HG02798 (cell line): Measurements from ENCODE around the gene KANK3.
A peak's percentile ranks its signal among the peaks of the same experiment; 100 is the strongest.
"Not testable (repeated sequence)": the region's sequence is repeated elsewhere in the genome, so short reads cannot be mapped to it uniquely, and the experiment has no call there.

ENCODE experiments used
- ATAC-seq: cut with Tn5 transposase; IDR thresholded peaks from one replicate; pipeline ENCODE4 v1.9.1; 2021; ENCODE audit warnings: mild to moderate bottlenecking; ENCODE audit not compliant: unreplicated experiment, poor library complexity

KANK3 gene

GRCh38 chr19:8321067-8321985 is 21.7 kb downstream of the KANK3 start, which contains the start of the genes NDUFA7 and RPS28:
Gene NDUFA7 (minus strand): TSS chr19:8321375. CDS start chr19:8321358, 17 bp downstream.
Gene RPS28 (plus strand): TSS chr19:8321496. CDS start chr19:8321531, 35 bp downstream.
- peak; percentile 94 for ATAC-seq

DNA sequence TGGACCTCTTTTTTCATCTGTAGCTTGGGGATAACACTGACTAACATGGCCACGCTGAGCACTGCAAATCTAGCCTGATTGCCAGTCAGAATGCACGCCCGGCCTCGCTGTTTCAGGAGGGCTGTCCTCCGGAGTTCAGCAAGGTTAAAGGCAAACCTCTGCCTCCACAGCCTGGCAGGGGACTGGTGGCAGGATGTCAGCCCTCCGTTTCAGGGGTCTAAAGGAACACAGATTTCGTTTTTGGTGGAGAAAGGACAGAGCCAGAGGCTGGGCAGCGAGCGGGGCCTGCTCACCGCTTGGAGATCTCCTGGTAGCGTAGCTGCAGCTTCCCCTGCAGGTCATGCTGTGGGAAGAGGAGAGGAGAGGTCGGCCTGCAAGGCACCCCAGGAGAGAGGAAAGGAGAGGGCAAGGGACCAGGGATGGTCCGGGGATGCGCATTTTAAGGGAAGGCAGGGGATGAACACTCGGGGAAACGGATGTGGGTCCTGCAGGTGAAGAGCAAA is 22.4 kb downstream of the KANK3 start:
- peak; percentile 4 for ATAC-seq

GRCh38 chr19:8319807-8320520 is 23.1 kb downstream of the KANK3 start:
- no peak for ATAC-seq

GRCh38 chr19:8318835-8319234 is 24.2 kb downstream of the KANK3 start:
- ATAC-seq = not testable (repeated sequence)

DNA sequence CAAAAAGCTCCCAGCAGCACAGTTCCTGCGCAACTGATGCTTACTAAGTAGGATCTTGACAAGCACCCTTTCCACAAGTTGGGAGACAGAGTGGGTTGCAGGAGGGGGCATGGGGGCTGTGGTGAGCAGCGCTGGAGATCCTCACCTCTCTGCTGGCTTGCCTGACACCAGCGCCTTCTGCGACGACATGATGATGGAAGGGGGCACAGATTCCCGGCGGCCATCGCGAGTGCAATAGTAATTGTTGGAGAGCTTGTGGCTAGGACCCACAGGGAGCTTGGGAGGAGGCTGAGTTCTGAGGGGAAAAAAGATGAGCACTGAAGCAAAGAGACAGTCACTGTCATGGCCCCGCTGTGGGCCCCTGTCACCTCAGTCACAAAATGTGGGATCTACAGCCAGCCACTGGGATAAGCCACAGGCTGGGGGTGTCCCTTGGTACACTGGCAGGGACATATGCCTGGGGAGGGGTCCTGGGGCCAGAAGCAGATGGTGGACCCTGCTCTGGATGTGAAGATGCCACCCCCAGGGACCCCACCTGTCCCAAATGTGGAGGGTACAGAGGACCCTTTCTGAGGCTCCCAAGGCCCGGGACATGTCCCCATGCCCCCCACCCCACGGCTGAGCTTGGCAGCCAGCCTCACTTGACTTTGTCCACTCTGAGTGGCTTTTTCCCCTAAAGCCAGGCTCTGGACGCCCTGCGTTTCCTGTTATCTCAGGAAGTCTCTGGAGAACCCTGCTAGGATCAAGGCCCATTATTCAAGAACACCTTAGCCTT is 26.5 kb downstream of the KANK3 start:
- ATAC-seq = no peak

DNA sequence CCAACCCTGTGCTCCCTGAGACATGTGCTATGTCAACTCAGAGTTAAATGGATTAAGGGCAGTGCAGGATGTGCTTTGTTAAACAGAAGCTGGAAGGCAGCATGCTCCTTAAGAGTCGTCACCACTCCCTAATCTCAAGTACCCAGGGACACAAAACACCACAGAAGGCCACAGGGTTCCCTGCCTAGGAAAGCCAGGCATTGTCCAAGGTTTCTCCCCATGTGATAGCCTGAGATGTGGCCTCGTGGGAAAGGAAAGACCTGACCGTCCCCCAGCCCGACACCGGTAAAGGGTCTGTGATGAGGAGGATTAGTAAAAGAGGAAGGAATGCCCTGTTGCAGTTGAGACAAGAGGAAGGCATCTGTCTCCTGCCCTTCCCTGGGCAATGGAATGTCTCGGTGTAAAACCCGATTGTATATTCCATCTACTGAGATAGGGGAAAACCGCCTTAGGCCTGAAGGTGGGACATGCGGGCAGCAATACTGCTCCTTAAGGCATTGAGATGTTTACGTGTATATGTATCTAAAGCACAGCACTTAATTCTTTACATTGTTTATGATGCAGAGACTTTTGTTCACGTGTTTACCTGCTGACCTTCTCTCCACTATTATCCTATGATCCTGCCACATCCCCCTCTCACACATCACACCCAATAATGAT is 28.0 kb downstream of the KANK3 start:
- ATAC-seq = not testable (repeated sequence)

DNA sequence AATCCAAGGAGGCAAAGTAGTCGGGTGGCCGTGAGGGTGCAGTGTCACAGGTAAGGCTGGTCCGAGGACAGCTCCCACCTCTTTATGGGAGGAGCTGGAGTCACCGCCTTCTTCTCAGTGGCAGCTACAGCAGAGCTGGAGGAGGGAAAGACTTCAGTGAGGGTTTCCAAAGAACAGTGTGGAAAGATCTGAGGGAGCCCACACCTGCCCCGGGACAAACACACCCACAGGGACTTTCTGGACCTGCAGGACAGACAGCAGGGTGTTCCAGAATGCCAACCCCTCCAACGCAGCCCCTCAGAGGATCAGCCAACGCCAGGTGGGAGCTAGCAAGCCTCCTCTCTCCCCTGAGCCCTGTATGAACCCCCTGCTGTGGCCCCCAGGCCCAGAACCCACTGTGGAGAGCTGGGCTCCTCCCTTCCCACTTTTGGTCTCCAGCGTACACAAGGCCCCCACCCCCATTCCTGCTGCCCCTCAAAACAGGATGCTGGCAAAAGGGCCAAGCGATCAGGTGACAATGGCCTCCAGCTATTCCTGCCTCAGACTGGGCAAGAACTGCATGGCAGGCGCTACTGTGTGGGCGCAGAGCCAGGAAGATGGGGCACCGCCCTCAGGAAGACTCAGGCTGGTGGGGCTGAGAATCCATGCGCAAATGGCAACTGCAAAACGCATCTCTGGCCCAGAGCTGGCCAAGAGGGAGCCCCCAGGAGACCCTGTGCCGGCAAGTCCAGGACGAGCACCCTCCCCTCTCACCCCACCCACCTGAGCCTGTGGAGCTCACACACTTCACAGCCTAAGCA is 31.4 kb downstream of the KANK3 start:
- ATAC-seq = no peak

GRCh38 chr19:8310342-8311055 is 32.6 kb downstream of the KANK3 start:
- ATAC-seq = no peak

- ATAC-seq = no peak
These were observed 34.2 kb downstream of the KANK3 start for GRCh38 chr19:8308891-8309291.

DNA sequence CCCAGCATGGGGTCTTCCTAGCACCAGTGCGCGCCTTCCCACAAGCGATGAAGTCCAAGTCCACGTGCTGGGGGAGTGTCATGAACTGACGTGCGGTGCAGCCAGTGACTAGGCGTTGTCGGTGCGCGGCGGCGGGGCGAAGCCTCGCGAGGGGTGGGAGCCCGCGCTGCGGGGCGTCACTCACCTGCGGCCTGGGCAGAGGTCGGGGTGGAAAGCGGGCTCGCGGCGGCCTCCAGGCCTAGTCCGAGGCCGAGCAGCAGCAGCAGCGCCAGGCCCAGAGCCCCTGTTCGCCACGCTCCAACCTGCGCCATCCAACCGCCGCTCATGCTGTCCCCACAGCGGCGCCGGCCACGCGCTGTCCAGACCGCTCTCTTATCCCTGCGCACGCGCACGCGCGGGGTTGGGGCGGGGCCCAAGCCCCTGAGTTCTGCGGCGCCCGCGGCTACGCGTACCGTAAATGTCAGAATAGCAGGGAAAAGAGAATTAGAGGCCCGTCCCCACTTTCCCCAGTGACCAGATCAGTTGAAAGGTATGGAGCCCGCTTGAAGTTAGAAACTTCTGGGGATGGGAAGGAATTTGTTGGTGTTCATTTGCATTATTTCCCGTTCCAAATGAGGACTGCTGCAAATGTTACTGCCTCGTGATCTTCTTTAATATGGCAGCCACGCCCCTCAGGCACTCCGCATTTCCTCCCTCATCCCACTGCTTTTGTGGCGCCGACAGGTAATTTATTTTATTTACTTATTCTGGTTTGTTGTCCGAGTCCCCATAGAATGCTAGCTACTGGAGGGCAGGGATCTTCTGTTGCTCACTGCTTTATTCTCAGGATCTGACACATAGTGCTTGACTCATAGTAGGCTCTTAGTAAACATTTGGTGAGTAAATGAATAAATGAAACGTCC is 34.8 kb downstream of the KANK3 start, which contains the start of gene CD320:
Gene CD320 (minus strand): TSS at position 394 of the 902 bp plus-strand sequence. CDS start 68 bp downstream, at position 326.
- ATAC-seq = peak; percentile 91

- ATAC-seq = no peak
These were observed 35.6 kb downstream of the KANK3 start for GRCh38 chr19:8307400-8307964.

DNA sequence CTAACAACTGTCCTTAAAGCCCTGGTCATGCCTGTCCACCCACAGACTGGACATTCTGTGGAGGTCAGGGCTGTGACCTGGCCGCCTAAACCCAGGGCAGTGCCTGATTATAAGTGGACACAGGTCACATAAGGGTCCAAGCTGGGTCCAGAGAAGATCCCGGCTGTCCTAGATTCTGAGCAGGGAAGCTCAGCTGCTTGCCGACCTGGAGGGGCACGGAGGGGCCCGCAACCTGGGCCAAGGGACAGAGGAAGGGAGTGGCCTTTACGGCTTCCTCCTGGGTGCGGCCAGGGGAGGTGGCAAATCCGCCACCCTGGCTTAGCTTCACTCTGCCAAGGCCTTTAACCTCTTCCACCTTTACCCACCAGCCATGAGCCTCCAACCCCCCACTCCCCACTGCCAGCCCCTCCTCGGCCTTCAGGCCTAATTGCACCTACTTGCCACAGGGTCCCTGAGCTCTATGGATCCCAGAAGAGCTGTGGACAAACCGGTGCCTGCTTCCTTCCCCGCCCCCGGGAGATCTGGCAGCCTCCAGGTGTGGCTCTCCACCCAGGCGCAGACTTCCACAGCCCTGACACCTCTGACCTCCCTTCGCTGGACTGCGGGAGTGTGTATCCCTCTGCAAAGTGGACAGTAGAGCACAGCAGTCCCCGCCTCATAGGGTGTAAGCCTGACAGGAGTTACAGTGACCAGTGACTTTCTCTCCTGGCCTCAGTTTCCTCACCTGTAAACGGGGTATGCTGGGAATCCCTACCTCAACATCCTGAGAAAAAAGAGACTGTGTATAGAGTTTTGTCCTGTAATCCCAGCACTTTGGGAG is 36.6 kb downstream of the KANK3 start:
- ATAC-seq = no peak

GRCh38 chr19:8305798-8306197 is 37.3 kb downstream of the KANK3 start:
- no peak for ATAC-seq

GRCh38 chr19:8304841-8305621 is 38.0 kb downstream of the KANK3 start:
- no peak for ATAC-seq

- ATAC-seq = no peak
These were observed 40.3 kb downstream of the KANK3 start for GRCh38 chr19:8302734-8303133.
